Kidney epithelial cell (primary cell): ENCODE measurements around the gene GSTA3. TPM values are rescaled to one million over a fixed set of nuclear protein-coding genes. Genes with fewer than 3 reads are reported as not detected.
"Not testable (repeated sequence)": the region's sequence is repeated elsewhere in the genome, so short reads cannot be mapped to it uniquely, and the experiment has no call there.

Experiments used
- DNase-seq: peaks from one replicate; pipeline ENCODE4 v3.0.0-alpha.2; 2010; ENCODE audit warnings: low read depth
- H3K27me3 ChIP-seq: 2 replicates; pipeline ENCODE4 v1.6.0; 2011; ENCODE audit warnings: low read length; ENCODE audit not compliant: control insufficient read depth, insufficient read depth
- H3K36me3 ChIP-seq: 2 replicates; pipeline ENCODE4 v1.5.1; 2011; ENCODE audit warnings: low read length; ENCODE audit not compliant: control insufficient read depth, insufficient read depth
- H3K4me3 ChIP-seq: 2 replicates; pipeline ENCODE4 v1.5.1; 2011; ENCODE audit warnings: low read depth, mild to moderate bottlenecking, control low read depth, low read length
- total RNA-seq: library from RNA; depleted of rRNA; stranded (reverse); fragments of >200 nt; gene quantifications from 2 replicates; pipeline ENCODE4 v1.2.3, GENCODE V29; 2015
- TF ChIP-seq, protein P1 (sequence below): IDR thresholded peaks from 2 replicates; pipeline ENCODE4 v1.5.1; 2011; ENCODE audit warnings: mild to moderate bottlenecking, moderate library complexity, low read length, control low read depth, inconsistent platforms; ENCODE audit not compliant: insufficient read depth, poor library complexity, severe bottlenecking

GSTA3 gene
- not detected in 2 replicates for total RNA-seq

DNA sequence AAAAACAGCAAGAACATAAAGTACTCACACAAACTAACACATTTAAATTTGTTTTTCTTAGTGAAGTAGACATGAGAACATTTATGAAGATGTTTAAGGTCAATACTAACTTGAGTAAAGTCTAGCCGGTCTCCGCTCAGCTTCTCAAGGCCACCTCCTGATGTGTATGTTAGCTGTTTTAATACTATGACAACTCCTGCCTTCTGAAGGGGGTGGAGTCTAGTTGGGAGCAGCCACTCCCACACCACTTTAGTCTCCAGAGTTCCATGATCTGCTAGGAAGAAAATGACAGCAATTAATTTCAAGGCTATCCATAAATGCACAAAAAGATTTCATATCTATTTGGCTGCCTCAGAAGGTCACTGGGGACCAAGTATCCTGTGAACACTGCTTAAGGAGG is at the start of gene GSTA3:
Gene GSTA3 (minus strand): TSS at position 168 of the 400 bp plus-strand sequence. CDS start 3,864 bp downstream, outside the sequence.
- Histone ChIP-seq H3K27me3 (no peaks in the 10 kb centered on the region), H3K36me3 (no peaks in the 10 kb centered on the region), H3K4me3 (no peak within 1 kb of the TSS)
- TF ChIP-seq, protein P1, sequence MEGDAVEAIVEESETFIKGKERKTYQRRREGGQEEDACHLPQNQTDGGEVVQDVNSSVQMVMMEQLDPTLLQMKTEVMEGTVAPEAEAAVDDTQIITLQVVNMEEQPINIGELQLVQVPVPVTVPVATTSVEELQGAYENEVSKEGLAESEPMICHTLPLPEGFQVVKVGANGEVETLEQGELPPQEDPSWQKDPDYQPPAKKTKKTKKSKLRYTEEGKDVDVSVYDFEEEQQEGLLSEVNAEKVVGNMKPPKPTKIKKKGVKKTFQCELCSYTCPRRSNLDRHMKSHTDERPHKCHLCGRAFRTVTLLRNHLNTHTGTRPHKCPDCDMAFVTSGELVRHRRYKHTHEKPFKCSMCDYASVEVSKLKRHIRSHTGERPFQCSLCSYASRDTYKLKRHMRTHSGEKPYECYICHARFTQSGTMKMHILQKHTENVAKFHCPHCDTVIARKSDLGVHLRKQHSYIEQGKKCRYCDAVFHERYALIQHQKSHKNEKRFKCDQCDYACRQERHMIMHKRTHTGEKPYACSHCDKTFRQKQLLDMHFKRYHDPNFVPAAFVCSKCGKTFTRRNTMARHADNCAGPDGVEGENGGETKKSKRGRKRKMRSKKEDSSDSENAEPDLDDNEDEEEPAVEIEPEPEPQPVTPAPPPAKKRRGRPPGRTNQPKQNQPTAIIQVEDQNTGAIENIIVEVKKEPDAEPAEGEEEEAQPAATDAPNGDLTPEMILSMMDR, result no peak
- no peak for DNase-seq

- TF ChIP-seq, protein P1, result no peak
- Histone ChIP-seq H3K27me3 (no peaks in the 10 kb centered on the region), H3K36me3 (no peaks in the 10 kb centered on the region), H3K4me3 (no peak overlapping the region)
- no peak for DNase-seq
Measured at GRCh38 chr6:52958546-52959255, 49.2 kb upstream of the GSTA3 start.

DNA sequence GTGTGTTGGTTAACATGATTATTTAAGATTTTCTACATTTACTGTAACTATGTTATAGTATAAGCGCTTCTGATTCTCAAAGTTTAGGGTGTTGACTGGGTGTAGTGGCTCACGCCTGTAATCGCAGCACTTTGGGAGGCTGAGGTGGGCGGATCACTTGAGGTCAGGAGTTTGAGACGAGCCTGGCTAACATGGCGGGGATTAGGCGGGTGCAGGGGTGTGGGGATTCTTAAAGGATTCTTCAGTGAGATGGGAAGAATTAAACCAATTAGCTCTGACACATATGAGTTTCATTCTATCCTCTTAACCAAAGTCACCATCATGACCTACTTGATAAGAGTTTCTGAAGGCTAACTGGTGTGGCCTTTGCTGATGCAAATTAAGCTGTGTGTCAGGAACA is 46.4 kb upstream of the GSTA3 start:
- H3K36me3 ChIP-seq, result no peaks in the 10 kb centered on the region
- DNase-seq, result no peak
- H3K4me3 ChIP-seq, result no peak overlapping the region
- TF ChIP-seq, protein P1, result no peak
- no peaks in the 10 kb centered on the region for H3K27me3 ChIP-seq

DNA sequence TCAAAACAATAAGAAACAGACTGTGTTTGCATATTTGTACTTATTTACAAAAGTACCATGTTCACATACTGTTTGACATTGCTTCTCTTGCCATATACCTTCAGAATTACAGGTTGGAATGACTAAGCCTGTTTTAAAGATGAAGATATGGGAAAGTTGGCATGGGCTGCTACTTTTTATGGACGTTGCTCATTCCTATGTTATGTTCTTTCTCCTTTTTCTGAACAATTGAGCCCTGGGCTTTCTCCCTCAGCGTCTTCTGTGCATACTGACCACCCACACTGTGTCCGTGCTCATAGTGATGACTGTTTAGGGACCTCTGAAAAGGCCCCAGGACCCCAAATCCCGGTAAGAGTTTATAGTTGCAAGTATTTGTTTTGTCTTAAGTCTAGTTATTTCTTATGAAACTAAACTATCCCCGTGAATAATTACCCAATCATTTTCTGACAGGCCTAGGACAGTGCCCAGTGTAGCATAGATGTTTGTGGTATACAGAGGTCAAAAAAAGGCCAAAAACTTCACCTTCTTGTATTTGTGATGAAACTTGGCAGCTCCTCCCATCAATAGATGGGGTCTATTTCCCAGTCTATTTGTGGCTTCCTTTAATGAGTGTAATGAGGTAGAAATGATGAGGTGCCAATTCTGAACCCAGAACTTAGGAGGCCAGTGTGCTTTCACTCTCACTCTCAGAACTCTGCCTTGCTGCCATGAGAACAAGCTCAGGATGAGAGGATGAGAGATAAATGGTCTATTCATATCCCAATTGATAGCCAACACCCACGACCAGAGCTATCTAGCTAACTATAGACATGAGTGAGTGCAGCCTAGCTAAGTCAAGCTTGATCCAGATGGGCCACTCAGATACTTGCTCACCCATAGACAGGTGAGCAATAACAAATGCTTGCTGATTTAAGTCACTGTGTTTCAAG is 44.7 kb upstream of the GSTA3 start:
- TF ChIP-seq, protein P1, result no peak
- Histone ChIP-seq H3K36me3 (no peaks in the 10 kb centered on the region), H3K27me3 (no peaks in the 10 kb centered on the region), H3K4me3 (no peak overlapping the region)
- DNase-seq, result no peak

- Histone ChIP-seq H3K36me3 (no peaks in the 10 kb centered on the region), H3K27me3 (no peaks in the 10 kb centered on the region), H3K4me3 (no peak overlapping the region)
- no peak for DNase-seq
- TF ChIP-seq, protein P1, result no peak
Measured at GRCh38 chr6:52946306-52946705, 36.8 kb upstream of the GSTA3 start.

DNA sequence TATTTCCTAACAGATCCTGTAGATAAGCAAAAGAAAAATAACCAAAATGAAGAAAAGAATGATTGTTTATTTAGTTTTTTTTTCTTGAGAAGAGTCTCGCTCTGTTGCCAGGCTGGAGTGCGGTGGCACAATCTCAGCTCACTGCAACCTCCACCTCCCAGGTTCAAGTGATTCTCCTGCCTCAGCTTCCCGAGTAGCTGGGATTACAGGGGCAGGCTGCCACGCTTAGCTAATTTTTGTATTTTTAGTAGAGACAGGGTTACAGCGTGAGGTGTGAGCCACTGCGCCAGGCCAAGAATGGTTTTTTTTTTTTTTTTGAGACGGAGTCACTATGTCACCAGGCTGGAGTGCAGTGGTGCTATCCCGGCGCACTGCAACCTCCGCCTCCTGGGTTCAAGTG is 33.3 kb upstream of the GSTA3 start:
- not testable (repeated sequence) for H3K36me3 ChIP-seq

More for the DNA sequence above, 33.3 kb upstream of the GSTA3 start:
- DNase-seq, H3K27me3 ChIP-seq, H3K4me3 ChIP-seq: not testable (repeated sequence)
